Adrenal gland (tissue), 12 donors: Measurements from ENCODE around the gene TEAD4. TPM values are rescaled to one million over a fixed set of nuclear protein-coding genes. Genes with fewer than 3 reads are reported as not detected.

Experiments
- DNase-seq, 7 donors: peaks; one replicate each; pipeline ENCODE4 v3.0.0-alpha.2; 2019 to 2020
- H3K27ac ChIP-seq, 5 donors: fragments of 200-600 bp; sonication (generic) in 4 of 5; 1 replicate in 3 of 5; 2 replicates in 2 of 5; pipeline versions ENCODE4 v1.5.1 to v1.8.0; 2016 to 2020; ENCODE audit warnings: mild to moderate bottlenecking in 1 of 5
- H3K27me3 ChIP-seq: fragments of 200-600 bp; 2 replicates; pipeline ENCODE4 v1.8.0; 2021
- H3K36me3 ChIP-seq, 2 donors: fragments of 200-600 bp; replicated peaks in 1 of 2; 1 replicate in 1 of 2; 2 replicates in 1 of 2; pipeline versions ENCODE4 v1.5.1 to v1.8.0; 2018 to 2022
- H3K4me1 ChIP-seq, 2 donors: fragments of 200-600 bp; replicated peaks in 1 of 2; 1 replicate in 1 of 2; 2 replicates in 1 of 2; pipeline versions ENCODE4 v1.5.1 to v1.8.0; 2018 to 2021
- H3K4me3 ChIP-seq, 4 donors: fragments of 200-600 bp; sonication (generic) in 3 of 4; one replicate each; pipeline ENCODE4 v1.5.1; 2016 to 2018
- H3K9me3 ChIP-seq, 3 donors: fragments of 200-600 bp; sonication (generic) in 1 of 3; replicated peaks in 1 of 3; 1 replicate in 2 of 3; 2 replicates in 1 of 3; pipeline versions ENCODE4 v1.5.1 to v1.8.0; 2016 to 2021
- CTCF ChIP-seq, 6 experiments: fragments of 450-650 bp in 4 of 6; fragments of 200-600 bp in 2 of 6; sonication (generic) in 1 of 6; IDR thresholded peaks; 1 replicate in 5 of 6; 2 replicates in 1 of 6; pipeline versions ENCODE4 v1.5.1 to v1.8.0; 2016 to 2021; ENCODE audit warnings: antibody characterized with exemption in 6 of 6, mild to moderate bottlenecking in 2 of 6, moderate library complexity in 1 of 6
- POLR2A ChIP-seq, 2 donors: fragments of 450-650 bp; IDR thresholded peaks; one replicate each; pipeline ENCODE4 v1.6.1; 2017; ENCODE audit warnings: antibody characterized with exemption in 2 of 2, mild to moderate bottlenecking in 2 of 2, moderate library complexity in 1 of 2
- WGBS, 4 donors: extraction: QIAGEN DNeasy Blood & Tissue Kit in 2 of 4; methylation state at CpG; one replicate each; pipeline versions ENCODE4 v1.1.5 to v1.1.7; 2013 to 2017; 5-methylcytosine and 5-hydroxymethylcytosine counted together
- intact Hi-C, 2 donors: fragments of 100-400 bp; cut with DNase I; formaldehyde crosslinking; loops; one replicate each; pipeline versions ENCODE4 v1.14.1 to v1.15.0; 2022 to 2023
- polyA plus RNA-seq, 3 donors: library from polyadenylated mRNA; stranded (reverse); fragments of 200-250 nt in 2 of 3; fragments of 350-450 nt in 1 of 3; fragmentation: Illumina TruSeq in 1 of 3; extraction: RNeasy Lipid Tissue Mini Kit (QIAGEN cat#74804) in 1 of 3; gene quantifications; one replicate each; pipeline ENCODE4 v1.2.3, GENCODE V29; 2013 to 2014
- total RNA-seq, 9 donors: library from RNA; depleted of rRNA in 4 of 9; stranded (reverse); fragments of >200 nt in 4 of 9; fragments of 120-200 nt in 1 of 9; fragmentation: NEBNext Ultra II Directional in 1 of 9; extraction: Animal tissue kit (Norgen Biotek cat#: 25700) in 1 of 9; gene quantifications; one replicate each; pipeline versions ENCODE4 v1.1.0 to v1.2.4, GENCODE V29; 2013 to 2023
- donor health status: healthy with polysubstance abuse.
- donor health status: Bipolar disorder and iron deficiency.
- donor health status: DM: yes; HTN: yes; CAD: no.
- donor health status: DM: no; HTN: no; CAD: no.
- donor health status: DM: no; HTN: no; CAD: no.
- donor health status: DM: yes; HTN: yes; CAD: no.

TEAD4 gene
- total and polyA plus RNA-seq, 12 donors, result 1.2 to 16.6 (median 7.6) TPM

- no peak for DNase-seq
- no peaks in the 10 kb centered on the region for H3K9me3 ChIP-seq
- peaks cover 0 to 55% of the 10 kb centered on the region in 2 donors for H3K36me3 ChIP-seq
- H3K27me3 ChIP-seq, result no peaks in the 10 kb centered on the region
- no peaks in the 10 kb centered on the region for H3K4me1 ChIP-seq
- intact Hi-C loops, result no loop called here
- H3K4me3 ChIP-seq, result no peak overlapping the region
- no peak for TF ChIP-seq POLR2A (IDR thresholded peaks at IDR 0.05)
- TF ChIP-seq CTCF (IDR thresholded peaks at IDR 0.05), result no peak
- WGBS, 4 donors, result 95 to 98% (median 98%) methylated on average over 9 of the region's 9 CpGs
- no peak overlapping the region for H3K27ac ChIP-seq
These were observed 36.1 kb upstream of the TEAD4 start for GRCh38 chr12:2923057-2923456.

GRCh38 chr12:2924019-2924418, 35.2 kb upstream of the TEAD4 start:
- Histone ChIP-seq H3K27ac (no peak overlapping the region), H3K4me3 (no peak overlapping the region), H3K4me1 (no peaks in the 10 kb centered on the region), H3K27me3 (no peaks in the 10 kb centered on the region), H3K9me3 (no peaks in the 10 kb centered on the region), H3K36me3 (peaks cover 0 to 55% of the 10 kb centered on the region in 2 donors)
- DNase-seq, result no peak
- TF ChIP-seq POLR2A (IDR thresholded peaks at IDR 0.05) (no peak), CTCF (IDR thresholded peaks at IDR 0.05) (no peak)
- 64 to 95% (median 90%) methylated on average over 3 of the region's 3 CpGs for WGBS, 4 donors
- intact Hi-C loops, result no loop called here

GRCh38 chr12:2925322-2925995, 33.7 kb upstream of the TEAD4 start:
- H3K4me3 ChIP-seq, result no peak overlapping the region
- no peaks in the 10 kb centered on the region for H3K9me3 ChIP-seq
- WGBS, 4 donors, result 77 to 89% (median 85%) methylated on average over 6 of the region's 6 CpGs
- no peaks in the 10 kb centered on the region for H3K27me3 ChIP-seq
- no peak overlapping the region for H3K27ac ChIP-seq
- no peak for TF ChIP-seq CTCF (IDR thresholded peaks at IDR 0.05)
- no peak for TF ChIP-seq POLR2A (IDR thresholded peaks at IDR 0.05)
- no peaks in the 10 kb centered on the region for H3K4me1 ChIP-seq
- intact Hi-C loops, result no loop called here
- DNase-seq, result no peak
- H3K36me3 ChIP-seq, result peaks cover 0 to 58% of the 10 kb centered on the region in 2 donors

- Histone ChIP-seq H3K9me3 (no peaks in the 10 kb centered on the region), H3K27ac (no peak overlapping the region), H3K4me3 (no peak overlapping the region), H3K27me3 (no peaks in the 10 kb centered on the region), H3K4me1 (no peaks in the 10 kb centered on the region), H3K36me3 (peaks cover 0 to 66% of the 10 kb centered on the region in 2 donors)
- TF ChIP-seq CTCF (IDR thresholded peaks at IDR 0.05), result no peak
- TF ChIP-seq POLR2A (IDR thresholded peaks at IDR 0.05), result no peak
- 72 to 90% (median 83%) methylated on average over 8 of the region's 8 CpGs for WGBS, 4 donors
- DNase-seq, result no peak
- intact Hi-C loops, result no loop called here
These were observed 28.3 kb upstream of the TEAD4 start for GRCh38 chr12:2930865-2931264.
